Activated CD8-positive, alpha-beta memory T cell treated with anti-CD3 and anti-CD28 coated beads, Interleukin-2, amount 10 ng/mL, durations not matched to agents 7 days and 5 days (primary cell): ENCODE data around the gene ATF4. TPM values are rescaled to one million over a fixed set of nuclear protein-coding genes. Genes with fewer than 3 reads are reported as not detected.
A peak's percentile ranks its signal among the peaks of the same experiment; 100 is the strongest.

Experiments
- ATAC-seq: fragments of 150-1000 bp; cut with Tn5 transposase; one replicate; pipeline ENCODE4 v1.10.0; 2021; ENCODE audit warnings: moderate library complexity
- CTCF ChIA-PET: fragments of 350-600 bp; sonication (Branson Sonifier 250); formaldehyde crosslinking; loops from one replicate; lab custom pipeline; 2021; ENCODE audit warnings: antibody characterized with exemption; lab: Charles Lee
- DNase-seq: peaks from one replicate; pipeline ENCODE4 v3.0.0-alpha.2; 2020
- H3K27ac Mint-ChIP-seq: one replicate; pipeline ENCODE4 v1.8.0; 2021; ENCODE audit warnings: mild to moderate bottlenecking, mixed read lengths
- H3K27me3 Mint-ChIP-seq: one replicate; pipeline ENCODE4 v1.8.0; 2021; ENCODE audit warnings: mixed read lengths
- H3K36me3 Mint-ChIP-seq: one replicate; pipeline ENCODE4 v1.8.0; 2021; ENCODE audit warnings: mild to moderate bottlenecking, mixed read lengths
- H3K4me1 Mint-ChIP-seq: one replicate; pipeline ENCODE4 v1.8.0; 2021; ENCODE audit warnings: mixed read lengths
- H3K4me3 Mint-ChIP-seq: one replicate; pipeline ENCODE4 v1.8.0; 2021; ENCODE audit warnings: mild to moderate bottlenecking, moderate library complexity, mixed read lengths
- H3K9me3 Mint-ChIP-seq: one replicate; pipeline ENCODE4 v1.8.0; 2022; ENCODE audit warnings: low read depth, mixed read lengths
- total RNA-seq, 2 experiments: library from RNA; stranded (reverse); gene quantifications; one replicate each; pipeline ENCODE4 v1.2.3, GENCODE V29; 2021

ATF4 gene
- total RNA-seq, 2 experiments from 2014 or later = 365 to 501 TPM

DNA sequence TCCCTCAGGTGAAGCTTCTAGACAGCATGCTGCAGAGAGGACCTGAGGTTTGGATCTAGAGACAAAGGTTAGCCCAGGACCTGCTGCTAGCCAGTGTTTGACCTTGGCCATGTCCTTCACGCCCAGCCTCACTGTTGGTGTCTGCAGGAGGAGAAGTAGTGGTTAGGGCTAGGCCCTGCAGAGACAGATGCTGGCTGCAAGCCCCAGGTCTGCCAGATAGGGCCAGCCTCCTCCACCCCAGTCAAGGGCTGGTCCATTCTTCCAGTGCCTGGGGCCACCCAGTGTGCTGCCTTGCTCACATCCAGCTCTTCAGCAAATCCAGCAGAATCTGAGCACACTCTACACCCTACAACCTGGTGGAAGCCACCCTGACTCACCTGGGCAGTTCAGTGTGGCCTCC lies 39.8 kb upstream of the ATF4 start:
- no peak for DNase-seq
- no peak for ATAC-seq
- Mint-ChIP-seq H3K9me3 (no peaks in the 10 kb centered on the region), H3K27ac (no peak overlapping the region), H3K4me3 (no peak overlapping the region), H3K36me3 (no peaks in the 10 kb centered on the region), H3K27me3 (peaks cover 6% of the 10 kb centered on the region), H3K4me1 (no peaks in the 10 kb centered on the region)
- CTCF ChIA-PET = interaction anchor here (1.3 to 1.4 kb wide), 3 partner anchors 43 to 81 kb away, joined by 3 to 5 read pairs (median 3); partner anchors contain the start of gene TAB1

DNA sequence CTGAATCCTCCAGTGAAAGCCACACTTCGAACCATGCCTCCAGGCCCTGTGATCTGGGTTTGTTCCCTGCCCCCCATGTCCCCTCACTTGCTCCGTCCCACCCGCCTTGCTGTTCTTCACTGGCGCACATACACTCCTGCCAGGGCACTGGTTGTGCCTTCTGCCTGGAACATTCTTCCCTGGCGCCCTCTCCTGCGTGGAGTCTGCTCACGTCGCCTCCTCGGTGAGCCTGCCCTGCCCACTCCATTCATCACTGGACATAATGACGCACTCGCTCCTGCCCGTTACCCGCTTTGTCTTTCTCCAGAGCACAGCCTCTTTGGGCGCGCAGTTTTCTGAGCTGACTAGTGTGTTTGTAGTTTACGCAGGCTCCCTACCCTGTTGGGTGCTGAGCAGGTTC lies 39.3 kb upstream of the ATF4 start:
- no peak overlapping the region for H3K27ac Mint-ChIP-seq
- no peaks in the 10 kb centered on the region for H3K36me3 Mint-ChIP-seq
- H3K27me3 Mint-ChIP-seq = peaks cover 6% of the 10 kb centered on the region
- DNase-seq (no peak), ATAC-seq (no peak)
- H3K4me3 Mint-ChIP-seq = no peak overlapping the region
- CTCF ChIA-PET = interaction anchor here (1.2 to 1.6 kb wide), 3 partner anchors 33 to 49 kb away, joined by 3 to 4 read pairs (median 3); no protein-coding TSS in a partner anchor
- no peaks in the 10 kb centered on the region for H3K4me1 Mint-ChIP-seq
- H3K9me3 Mint-ChIP-seq = no peaks in the 10 kb centered on the region

DNA sequence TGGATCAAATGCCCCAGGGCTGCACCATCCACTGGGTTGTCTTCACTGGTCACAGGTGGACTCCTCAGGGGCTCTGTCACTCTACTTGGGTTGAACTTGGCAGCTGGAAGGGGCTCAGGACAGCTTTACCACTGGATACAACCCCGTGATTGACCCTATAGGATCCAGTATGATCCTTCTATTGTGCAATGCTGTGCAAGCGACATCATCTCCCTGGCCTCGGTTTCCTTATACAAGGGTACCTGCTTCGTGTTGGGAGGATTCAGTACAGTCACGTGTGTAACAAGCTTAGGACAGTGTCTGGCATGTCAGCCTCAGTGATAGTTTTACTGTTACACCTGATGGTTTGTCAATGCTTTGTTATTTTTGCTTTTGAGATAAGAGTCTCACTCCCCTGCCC lies 38.8 kb upstream of the ATF4 start:
- H3K4me3 Mint-ChIP-seq = no peak overlapping the region
- no peaks in the 10 kb centered on the region for H3K36me3 Mint-ChIP-seq
- ATAC-seq = no peak
- H3K4me1 Mint-ChIP-seq = no peaks in the 10 kb centered on the region
- CTCF ChIA-PET = interaction anchor here (0.7 to 3.4 kb wide), 6 partner anchors 15 to 121 kb away, joined by 3 to 12 read pairs (median 3); partner anchors contain the start of gene ATF4
- H3K9me3 Mint-ChIP-seq = no peaks in the 10 kb centered on the region
- peaks cover 6% of the 10 kb centered on the region for H3K27me3 Mint-ChIP-seq
- DNase-seq = no peak
- no peak overlapping the region for H3K27ac Mint-ChIP-seq

DNA sequence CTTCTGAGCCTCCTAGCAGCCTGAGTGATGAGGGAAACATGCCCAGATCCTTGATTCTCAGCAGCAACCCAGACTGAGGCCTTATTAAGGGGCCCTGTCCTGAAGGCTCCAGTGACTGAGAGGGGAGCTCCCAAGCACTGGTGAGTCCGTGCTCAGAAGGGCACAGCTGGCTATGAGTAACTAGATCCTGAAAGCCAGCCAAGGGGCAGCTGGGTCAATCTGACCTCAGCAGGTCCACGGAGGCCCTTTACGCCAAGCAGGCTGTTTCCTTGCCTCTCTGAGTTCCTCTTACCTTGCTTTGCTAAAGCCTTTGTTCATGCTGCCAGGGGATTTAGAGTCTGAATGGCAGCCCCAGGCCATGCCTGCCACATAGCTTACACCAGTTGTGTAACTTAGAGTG lies 37.6 kb upstream of the ATF4 start:
- no peaks in the 10 kb centered on the region for H3K36me3 Mint-ChIP-seq
- CTCF ChIA-PET = interaction anchor here (1.3 to 3.4 kb wide), 5 partner anchors 11 to 119 kb away, joined by 3 to 12 read pairs (median 5); no protein-coding TSS in a partner anchor
- no peak overlapping the region for H3K27ac Mint-ChIP-seq
- ATAC-seq = no peak
- no peaks in the 10 kb centered on the region for H3K9me3 Mint-ChIP-seq
- H3K4me3 Mint-ChIP-seq = no peak overlapping the region
- DNase-seq = no peak
- peaks cover 6% of the 10 kb centered on the region for H3K27me3 Mint-ChIP-seq
- H3K4me1 Mint-ChIP-seq = no peaks in the 10 kb centered on the region

DNA sequence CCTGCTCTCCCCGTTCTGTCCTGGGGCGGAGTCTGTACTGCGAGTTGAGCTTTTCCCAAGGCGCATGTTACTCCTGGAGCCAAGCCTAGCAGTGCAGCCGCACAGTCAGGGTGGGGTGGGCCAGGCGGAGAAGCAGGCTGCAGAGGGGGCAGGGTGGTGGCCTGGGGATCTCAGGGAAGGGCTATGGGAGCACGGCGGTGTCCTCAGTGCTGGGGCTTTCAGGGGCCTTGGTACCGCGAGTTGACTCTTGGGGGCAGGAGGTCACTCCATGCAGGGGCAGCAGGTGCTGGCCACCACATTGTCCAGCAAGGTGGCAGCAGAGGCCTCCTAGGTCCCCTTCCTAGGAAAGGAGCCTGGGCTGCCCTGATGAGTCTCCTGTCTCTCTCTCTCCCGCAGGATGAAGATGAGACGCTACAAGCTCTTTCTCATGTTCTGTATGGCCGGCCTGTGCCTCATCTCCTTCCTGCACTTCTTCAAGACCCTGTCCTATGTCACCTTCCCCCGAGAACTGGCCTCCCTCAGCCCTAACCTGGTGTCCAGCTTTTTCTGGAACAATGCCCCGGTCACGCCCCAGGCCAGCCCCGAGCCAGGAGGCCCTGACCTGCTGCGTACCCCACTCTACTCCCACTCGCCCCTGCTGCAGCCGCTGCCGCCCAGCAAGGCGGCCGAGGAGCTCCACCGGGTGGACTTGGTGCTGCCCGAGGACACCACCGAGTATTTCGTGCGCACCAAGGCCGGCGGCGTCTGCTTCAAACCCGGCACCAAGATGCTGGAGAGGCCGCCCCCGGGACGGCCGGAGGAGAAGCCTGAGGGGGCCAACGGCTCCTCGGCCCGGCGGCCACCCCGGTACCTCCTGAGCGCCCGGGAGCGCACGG lies 33.2 kb upstream of the ATF4 start:
- Mint-ChIP-seq H3K4me1 (peaks cover 12% of the 10 kb centered on the region), H3K9me3 (no peaks in the 10 kb centered on the region), H3K36me3 (no peaks in the 10 kb centered on the region), H3K27ac (no peak overlapping the region), H3K4me3 (no peak overlapping the region), H3K27me3 (peaks cover 6% of the 10 kb centered on the region)
- ATAC-seq (no peak), DNase-seq (no peak)
- CTCF ChIA-PET = interaction anchor here (1.0 kb wide), 1 partner anchor 10 kb away, joined by 3 read pairs; no protein-coding TSS in a partner anchor

DNA sequence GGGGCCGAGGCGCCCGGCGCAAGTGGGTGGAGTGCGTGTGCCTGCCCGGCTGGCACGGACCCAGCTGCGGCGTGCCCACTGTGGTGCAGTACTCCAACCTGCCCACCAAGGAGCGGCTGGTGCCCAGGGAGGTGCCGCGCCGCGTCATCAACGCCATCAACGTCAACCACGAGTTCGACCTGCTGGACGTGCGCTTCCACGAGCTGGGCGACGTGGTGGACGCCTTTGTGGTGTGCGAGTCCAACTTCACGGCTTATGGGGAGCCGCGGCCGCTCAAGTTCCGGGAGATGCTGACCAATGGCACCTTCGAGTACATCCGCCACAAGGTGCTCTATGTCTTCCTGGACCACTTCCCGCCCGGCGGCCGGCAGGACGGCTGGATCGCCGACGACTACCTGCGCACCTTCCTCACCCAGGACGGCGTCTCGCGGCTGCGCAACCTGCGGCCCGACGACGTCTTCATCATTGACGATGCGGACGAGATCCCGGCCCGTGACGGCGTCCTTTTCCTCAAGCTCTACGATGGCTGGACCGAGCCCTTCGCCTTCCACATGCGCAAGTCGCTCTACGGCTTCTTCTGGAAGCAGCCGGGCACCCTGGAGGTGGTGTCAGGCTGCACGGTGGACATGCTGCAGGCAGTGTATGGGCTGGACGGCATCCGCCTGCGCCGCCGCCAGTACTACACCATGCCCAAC lies 32.4 kb upstream of the ATF4 start:
- Mint-ChIP-seq H3K27me3 (peaks cover 6% of the 10 kb centered on the region), H3K4me1 (peaks cover 12% of the 10 kb centered on the region), H3K27ac (no peak overlapping the region), H3K9me3 (no peaks in the 10 kb centered on the region), H3K36me3 (no peaks in the 10 kb centered on the region), H3K4me3 (no peak overlapping the region)
- CTCF ChIA-PET = interaction anchor here (0.8 to 11.8 kb wide), 3 partner anchors 9 to 39 kb away, joined by 3 to 251 read pairs (median 3); partner anchors contain the start of genes MIEF1 and RPS19BP1
- no peak for ATAC-seq
- no peak for DNase-seq

DNA sequence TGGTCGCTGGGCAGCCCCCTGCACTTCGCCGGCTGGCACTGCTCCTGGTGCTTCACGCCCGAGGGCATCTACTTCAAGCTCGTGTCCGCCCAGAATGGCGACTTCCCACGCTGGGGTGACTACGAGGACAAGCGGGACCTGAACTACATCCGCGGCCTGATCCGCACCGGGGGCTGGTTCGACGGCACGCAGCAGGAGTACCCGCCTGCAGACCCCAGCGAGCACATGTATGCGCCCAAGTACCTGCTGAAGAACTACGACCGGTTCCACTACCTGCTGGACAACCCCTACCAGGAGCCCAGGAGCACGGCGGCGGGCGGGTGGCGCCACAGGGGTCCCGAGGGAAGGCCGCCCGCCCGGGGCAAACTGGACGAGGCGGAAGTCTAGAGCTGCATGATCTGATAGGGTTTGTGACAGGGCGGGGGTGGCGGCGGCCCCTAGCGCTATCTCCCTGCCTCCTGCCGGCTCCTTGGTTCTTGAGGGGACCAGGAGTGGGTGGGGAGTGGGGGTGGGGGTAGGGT lies 31.7 kb upstream of the ATF4 start:
- Mint-ChIP-seq H3K9me3 (no peaks in the 10 kb centered on the region), H3K36me3 (no peaks in the 10 kb centered on the region), H3K27ac (no peak overlapping the region), H3K4me1 (peaks cover 15% of the 10 kb centered on the region), H3K27me3 (peaks cover 4% of the 10 kb centered on the region), H3K4me3 (no peak overlapping the region)
- DNase-seq (no peak), ATAC-seq (no peak)
- CTCF ChIA-PET = interaction anchor here (0.8 to 11.8 kb wide), 2 partner anchors 13 to 39 kb away, joined by 3 to 251 read pairs; partner anchors contain the start of genes MIEF1 and RPS19BP1

DNA sequence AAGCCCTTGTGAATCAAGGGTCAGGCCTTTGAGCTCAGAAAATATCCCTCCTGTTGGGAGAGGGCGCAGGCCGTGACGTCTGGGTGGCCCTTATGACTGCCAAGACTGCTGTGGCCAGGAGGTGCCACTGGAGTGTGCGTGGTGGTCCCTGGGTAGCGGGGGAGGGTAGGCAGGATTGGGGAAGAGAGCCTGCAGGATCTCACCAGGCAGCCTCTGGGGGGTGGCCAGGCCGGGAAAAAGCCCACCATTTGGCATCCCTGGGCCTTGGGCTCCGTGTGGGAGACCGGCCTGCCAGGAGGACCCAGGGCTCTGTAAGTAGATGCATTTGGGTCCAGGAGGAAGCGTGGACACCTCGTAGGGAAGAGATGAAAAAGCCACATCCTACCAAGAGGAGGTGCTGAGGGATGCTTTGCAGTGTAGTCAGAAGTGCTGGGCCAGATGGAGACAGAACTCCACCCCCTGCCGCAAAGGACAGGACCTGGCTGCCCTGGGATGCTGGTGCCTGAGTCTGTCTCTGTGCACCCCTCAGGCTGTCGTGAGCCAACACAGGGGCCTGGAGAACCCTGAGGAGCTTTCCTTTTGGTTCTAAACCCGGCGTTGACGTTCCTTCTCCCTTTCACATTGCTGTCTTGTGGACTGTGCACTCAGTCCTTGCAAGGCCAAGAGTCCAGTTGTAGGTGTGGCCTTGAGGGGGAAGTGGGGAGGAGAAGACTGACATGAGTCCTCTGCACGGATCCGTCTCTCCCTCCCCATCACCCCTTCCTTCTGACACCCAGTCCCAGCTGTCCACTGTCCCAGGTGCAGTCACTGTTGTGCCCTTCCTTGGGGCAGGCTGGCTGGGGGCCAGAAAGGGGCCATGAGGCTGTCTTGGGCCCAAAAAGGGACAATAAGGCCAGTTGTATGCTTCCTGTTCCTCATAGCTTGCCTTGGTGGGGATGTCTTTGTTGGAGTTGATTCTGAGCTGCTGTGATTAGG lies 31.0 kb upstream of the ATF4 start:
- Mint-ChIP-seq H3K27ac (no peak overlapping the region), H3K4me3 (no peak overlapping the region), H3K9me3 (no peaks in the 10 kb centered on the region), H3K36me3 (no peaks in the 10 kb centered on the region), H3K4me1 (peaks cover 15% of the 10 kb centered on the region), H3K27me3 (no peaks in the 10 kb centered on the region)
- CTCF ChIA-PET = interaction anchor here (0.8 to 11.8 kb wide), 9 partner anchors 12 to 96 kb away, joined by 3 to 251 read pairs (median 3); partner anchors contain the start of genes ATF4, MIEF1, RPS19BP1 and TAB1
- DNase-seq (no peak), ATAC-seq (no peak)

DNA sequence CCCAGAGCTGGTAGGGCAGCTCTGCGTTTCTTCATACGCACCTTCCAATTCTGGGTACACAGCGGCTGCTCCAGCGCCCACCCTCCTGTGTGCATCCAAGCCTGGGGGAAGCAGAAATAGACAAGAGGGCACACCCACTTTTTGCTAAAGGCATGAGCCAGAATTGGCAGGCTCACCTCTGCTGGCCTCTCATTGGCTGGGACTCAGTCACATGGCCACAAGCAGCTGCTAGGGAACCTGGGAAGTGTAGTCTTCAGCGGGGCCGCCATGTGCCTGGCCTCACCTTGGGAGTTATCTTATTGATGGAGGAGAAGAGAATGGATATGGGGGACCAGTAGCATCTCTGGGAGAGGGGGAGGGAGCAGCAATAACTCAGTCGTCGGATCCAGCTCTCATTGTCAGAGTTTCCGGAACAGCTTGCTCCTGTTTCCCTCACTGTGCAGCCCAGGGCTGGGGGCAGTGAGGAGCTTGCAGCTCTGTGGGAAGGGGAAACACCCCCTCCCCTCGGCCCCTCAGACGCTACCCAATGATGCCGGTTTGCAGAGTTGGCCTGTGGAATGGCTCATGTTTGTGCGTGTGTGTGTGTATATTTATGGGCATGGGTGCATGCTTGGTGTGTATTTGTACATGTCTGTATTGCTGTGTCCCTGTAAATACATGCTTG lies 30.1 kb upstream of the ATF4 start:
- no peak overlapping the region for H3K27ac Mint-ChIP-seq
- no peaks in the 10 kb centered on the region for H3K27me3 Mint-ChIP-seq
- CTCF ChIA-PET = interaction anchor here (1.0 to 11.8 kb wide), 8 partner anchors 11 to 97 kb away, joined by 3 to 251 read pairs (median 4); partner anchors contain the start of genes ATF4, MIEF1, RPS19BP1 and TAB1
- H3K36me3 Mint-ChIP-seq = no peaks in the 10 kb centered on the region
- peaks cover 18% of the 10 kb centered on the region for H3K4me1 Mint-ChIP-seq
- H3K4me3 Mint-ChIP-seq = no peak overlapping the region
- H3K9me3 Mint-ChIP-seq = no peaks in the 10 kb centered on the region
- peak; percentile 99 for ATAC-seq
- DNase-seq = peak; percentile 88

DNA sequence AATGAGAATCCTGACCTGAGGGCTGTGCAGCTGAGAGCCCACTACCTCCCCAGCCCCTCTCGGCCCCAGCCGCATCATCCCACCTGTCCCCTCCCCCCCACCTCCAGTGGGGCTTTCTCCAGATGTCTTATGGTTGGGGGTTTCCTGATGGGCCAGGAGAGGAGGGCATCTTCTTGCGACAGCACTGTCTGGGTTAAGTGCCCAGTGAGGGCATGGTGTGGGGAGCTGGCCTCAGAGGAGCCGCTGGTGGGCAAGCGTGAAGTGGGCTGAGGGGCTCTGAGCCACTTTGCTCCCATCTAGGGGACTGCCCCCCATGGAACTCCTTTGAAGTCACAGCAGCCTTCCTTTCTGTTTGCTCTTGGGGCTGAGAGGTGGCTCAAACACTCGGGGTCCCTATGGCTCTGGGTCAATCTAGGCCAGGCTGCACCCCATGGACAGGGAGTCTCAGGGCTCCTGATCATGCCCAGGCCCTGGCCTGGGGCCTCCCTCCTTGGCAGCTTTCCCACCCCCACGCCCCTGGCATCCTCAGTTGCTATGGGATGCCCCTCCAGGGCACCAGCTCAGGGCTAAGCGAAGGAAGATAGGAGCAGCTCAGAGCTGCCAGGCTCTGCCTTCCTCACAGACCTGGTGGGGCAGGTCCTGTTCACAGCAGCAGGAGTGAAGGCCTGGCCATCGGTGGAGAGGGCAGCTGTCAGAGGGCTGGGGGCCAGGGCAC lies 29.2 kb upstream of the ATF4 start:
- Mint-ChIP-seq H3K4me1 (peaks cover 18% of the 10 kb centered on the region), H3K27ac (no peak overlapping the region), H3K4me3 (no peak overlapping the region), H3K9me3 (no peaks in the 10 kb centered on the region), H3K27me3 (no peaks in the 10 kb centered on the region), H3K36me3 (no peaks in the 10 kb centered on the region)
- DNase-seq = no peak
- CTCF ChIA-PET = interaction anchor here (1.3 to 11.8 kb wide), 6 partner anchors 10 to 98 kb away, joined by 3 to 251 read pairs (median 6); partner anchors contain the start of genes MIEF1, RPS19BP1 and TAB1
- ATAC-seq = no peak

DNA sequence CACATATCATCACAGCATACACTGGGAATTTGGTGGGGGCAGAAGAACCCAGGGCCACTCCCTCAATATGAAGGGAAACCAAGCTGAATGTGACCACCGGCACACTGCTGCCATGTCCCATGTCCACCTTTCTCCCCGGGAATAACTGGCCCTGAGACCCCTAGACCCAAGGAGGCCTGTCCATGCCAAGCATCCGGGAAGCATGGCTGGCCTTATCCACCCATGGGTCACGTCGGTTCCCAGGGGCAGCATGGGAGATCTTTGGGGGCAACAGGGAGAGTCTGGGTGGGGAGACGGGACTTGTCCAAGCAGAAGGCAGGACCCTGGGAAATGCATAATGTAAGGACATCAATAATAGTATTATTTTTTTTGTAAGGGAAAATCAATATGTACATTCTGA lies 28.7 kb upstream of the ATF4 start:
- CTCF ChIA-PET = interaction anchor here (0.7 to 11.8 kb wide), 6 partner anchors 8 to 553 kb away, joined by 3 to 251 read pairs (median 12); partner anchors contain the start of genes MIEF1 and RPS19BP1
- ATAC-seq = no peak
- peaks cover 22% of the 10 kb centered on the region for H3K4me1 Mint-ChIP-seq
- no peaks in the 10 kb centered on the region for H3K9me3 Mint-ChIP-seq
- no peak for DNase-seq
- H3K4me3 Mint-ChIP-seq = no peak overlapping the region
- H3K27ac Mint-ChIP-seq = no peak overlapping the region
- H3K27me3 Mint-ChIP-seq = no peaks in the 10 kb centered on the region
- H3K36me3 Mint-ChIP-seq = no peaks in the 10 kb centered on the region
